Testis (tissue), 2 donors: ENCODE data around the gene FAM13B.

ENCODE experiments used
- POLR2A ChIP-seq: fragments of 450-650 bp; IDR thresholded peaks from one replicate; pipeline ENCODE4 v1.6.1; 2017; ENCODE audit warnings: antibody characterized with exemption, mild to moderate bottlenecking, moderate library complexity
- TF ChIP-seq, protein P1 (sequence below), 3 experiments: fragments of 450-650 bp in 2 of 3; fragments of 200-600 bp in 1 of 3; sonication (generic) in 1 of 3; IDR thresholded peaks; one replicate each; pipeline ENCODE4 v1.5.1; 2016 to 2019; ENCODE audit warnings: antibody characterized with exemption in 3 of 3, mild to moderate bottlenecking in 2 of 3, moderate library complexity in 1 of 3

DNA sequence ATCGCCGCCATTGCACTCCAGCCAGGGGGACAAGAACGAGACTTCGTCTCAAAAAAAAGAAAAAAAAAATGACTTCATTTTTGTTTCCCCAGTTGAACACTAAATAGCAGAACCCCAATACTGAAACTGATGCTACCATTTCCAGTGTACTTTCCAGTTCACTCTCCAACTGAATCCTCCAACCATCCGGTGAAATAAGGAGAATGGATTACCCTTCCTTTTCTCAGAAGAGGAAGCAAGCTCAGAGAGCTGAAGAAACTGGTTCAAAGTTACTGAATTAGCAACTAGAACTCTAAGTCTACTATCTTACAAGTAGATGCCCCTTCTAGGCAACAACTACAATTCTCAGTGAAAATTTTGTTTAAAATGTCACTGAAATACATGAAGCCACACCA, 3.9 kb downstream of the FAM13B start:
- TF ChIP-seq, protein P1, sequence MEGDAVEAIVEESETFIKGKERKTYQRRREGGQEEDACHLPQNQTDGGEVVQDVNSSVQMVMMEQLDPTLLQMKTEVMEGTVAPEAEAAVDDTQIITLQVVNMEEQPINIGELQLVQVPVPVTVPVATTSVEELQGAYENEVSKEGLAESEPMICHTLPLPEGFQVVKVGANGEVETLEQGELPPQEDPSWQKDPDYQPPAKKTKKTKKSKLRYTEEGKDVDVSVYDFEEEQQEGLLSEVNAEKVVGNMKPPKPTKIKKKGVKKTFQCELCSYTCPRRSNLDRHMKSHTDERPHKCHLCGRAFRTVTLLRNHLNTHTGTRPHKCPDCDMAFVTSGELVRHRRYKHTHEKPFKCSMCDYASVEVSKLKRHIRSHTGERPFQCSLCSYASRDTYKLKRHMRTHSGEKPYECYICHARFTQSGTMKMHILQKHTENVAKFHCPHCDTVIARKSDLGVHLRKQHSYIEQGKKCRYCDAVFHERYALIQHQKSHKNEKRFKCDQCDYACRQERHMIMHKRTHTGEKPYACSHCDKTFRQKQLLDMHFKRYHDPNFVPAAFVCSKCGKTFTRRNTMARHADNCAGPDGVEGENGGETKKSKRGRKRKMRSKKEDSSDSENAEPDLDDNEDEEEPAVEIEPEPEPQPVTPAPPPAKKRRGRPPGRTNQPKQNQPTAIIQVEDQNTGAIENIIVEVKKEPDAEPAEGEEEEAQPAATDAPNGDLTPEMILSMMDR (IDR thresholded peaks at IDR 0.05): no peak
- no peak for TF ChIP-seq POLR2A
